Activated naive CD8-positive, alpha-beta T cell treated with anti-CD3 and anti-CD28 coated beads, Interleukin-2, amount 50 U/mL, for 16 hours (primary cell): Measurements from ENCODE around the gene OSBPL3.

ENCODE experiments used
- DNase-seq: peaks from one replicate; pipeline ENCODE4 v3.0.0-alpha.2; 2020; ENCODE audit warnings: low read depth, low spot score

OSBPL3 gene

DNA sequence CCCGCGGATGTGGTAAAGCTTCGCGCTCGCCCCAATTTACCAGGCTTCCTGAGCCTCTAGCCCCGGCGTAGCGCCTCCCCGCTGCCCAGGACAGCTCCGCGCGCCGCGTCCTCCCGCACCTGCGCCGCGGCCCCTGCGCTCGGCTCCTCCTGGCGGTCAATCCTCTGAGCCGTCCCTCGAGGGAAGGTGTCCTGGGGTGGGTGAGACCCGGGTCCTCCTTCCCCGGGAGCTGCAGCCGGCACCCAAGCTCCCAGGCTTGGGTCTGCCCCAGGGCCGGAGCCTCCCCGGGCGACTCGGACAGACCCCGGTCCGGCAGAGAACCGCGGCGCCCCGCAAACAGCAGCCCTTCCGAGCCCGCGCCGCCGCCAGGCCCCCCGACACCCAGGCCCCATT is 512 bp downstream of the OSBPL3 start:
- DNase-seq: peak; percentile 39

DNA sequence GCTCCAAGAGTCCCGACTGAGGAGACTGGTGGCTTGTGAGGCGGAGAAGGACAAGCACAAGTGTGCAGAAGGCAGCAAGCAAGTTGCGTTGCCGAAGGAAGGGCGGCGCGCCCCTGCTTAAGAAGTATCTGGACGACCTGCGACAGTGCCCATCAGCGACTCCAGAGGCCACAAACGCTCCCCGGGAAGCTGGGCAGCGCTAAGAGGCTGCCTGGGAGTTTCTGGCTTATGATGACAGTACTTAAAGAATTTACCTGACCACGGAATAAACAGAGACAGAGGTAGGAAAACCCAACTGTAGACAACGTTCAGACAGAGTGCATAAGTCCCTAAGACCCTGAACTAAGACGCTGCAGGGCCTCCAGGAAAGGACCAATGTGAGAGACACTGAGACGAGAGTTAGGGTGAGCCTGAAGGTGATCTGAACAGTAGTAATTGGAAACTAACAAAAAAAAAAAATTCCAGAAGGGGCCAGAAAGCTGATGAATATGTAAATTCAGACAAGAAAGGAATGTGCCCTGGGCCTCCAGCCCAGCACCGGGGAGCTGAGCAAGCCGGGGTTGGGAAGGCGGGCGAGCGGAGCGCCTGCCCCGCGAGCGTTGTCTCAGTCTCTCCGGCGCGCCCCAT is 1.0 kb downstream of the OSBPL3 start:
- no peak for DNase-seq

DNA sequence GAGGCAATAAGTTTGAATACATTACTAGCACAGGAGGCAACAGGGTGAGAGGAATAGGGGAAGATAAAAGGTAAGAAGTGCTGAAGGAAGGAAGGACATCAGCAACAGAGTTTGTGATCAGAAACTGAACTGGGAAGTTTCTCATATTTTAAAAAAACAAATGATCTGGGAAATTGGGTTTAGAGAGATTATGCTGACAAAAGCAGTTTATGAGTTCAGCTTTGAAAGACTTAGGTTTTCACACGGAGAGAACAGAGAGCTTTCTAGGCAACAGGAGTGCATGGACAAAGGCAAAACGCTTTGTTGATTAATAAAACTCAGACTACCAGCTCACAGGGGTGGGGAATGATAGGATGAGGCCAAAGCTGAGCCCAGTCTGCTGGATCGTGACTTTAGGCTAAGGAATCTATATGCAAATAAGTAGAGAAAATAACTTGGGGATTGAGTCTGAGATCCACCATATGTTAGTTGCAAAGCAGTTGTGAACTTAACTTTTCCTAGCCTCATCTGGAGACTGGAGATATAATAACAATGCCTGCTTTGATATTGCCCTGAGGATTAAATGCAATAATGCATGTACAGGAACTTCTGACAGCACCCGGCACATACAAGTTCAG is 4.2 kb downstream of the OSBPL3 start:
- DNase-seq: no peak

- DNase-seq: no peak
These were observed 4.8 kb downstream of the OSBPL3 start for GRCh38 chr7:24975172-24975571.

DNA sequence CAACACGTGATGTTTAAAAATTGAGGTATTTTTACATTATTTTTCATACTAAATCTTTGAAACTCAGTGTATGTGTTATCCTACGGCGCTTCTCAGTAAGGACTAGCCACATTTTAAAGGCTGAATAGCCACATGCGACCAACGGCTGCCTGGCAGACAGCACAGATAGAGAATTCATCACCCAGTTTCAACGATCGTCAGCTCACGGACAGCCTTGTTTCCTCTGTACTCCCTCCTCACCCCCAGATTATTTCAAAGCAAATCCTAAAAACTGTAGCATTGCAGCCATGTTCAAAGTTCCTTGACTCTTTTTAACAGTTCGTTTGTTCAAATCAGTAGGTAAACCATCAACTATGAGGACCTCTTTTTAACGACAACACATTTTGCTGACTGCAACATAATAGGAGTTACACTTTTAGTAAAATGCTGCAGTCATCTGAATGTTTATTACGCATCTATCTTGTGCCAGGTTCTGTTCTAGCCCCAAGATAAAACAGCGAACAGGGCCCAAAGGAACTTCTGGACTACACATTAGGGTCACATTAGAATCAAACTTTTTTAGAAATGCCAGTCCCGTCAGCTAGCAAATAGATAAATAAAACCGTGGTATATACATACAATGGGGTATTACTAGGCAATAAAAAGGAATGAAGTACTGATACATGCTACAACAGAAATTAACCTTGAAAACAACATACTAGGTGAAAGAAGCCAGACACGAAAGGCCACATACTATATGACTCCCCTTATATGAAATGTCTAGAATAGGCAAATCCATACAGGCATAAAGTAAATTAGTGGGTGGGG is 5.7 kb downstream of the OSBPL3 start:
- no peak for DNase-seq

GRCh38 chr7:24972991-24973390 is 7.0 kb downstream of the OSBPL3 start:
- no peak for DNase-seq

GRCh38 chr7:24972166-24972477 is 7.9 kb downstream of the OSBPL3 start:
- no peak for DNase-seq

GRCh38 chr7:24971333-24972165 is 8.4 kb downstream of the OSBPL3 start:
- DNase-seq: no peak

- DNase-seq: no peak
These were observed 9.3 kb downstream of the OSBPL3 start for GRCh38 chr7:24970676-24971075.

GRCh38 chr7:24968165-24968564 is 11.8 kb downstream of the OSBPL3 start:
- no peak for DNase-seq

DNA sequence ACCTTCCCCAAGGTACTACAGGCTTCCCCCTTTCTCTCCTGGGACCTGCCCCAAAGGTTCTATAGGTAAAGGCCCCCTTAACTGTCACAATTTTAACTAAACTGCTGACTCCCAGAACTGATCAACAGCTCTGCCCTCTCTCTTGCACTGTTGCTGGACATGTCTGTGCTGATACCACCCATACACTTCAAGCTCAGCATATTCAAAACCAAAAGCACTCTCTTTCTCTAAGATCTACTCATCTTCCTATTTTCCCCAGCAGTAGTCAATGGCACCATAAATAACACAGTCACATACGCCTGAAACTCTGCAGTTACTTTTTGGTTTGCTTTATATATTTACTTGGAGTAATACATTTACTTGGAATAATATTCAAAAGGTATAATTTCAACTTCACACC is 12.3 kb downstream of the OSBPL3 start:
- DNase-seq: no peak

GRCh38 chr7:24966802-24967201 is 13.2 kb downstream of the OSBPL3 start:
- no peak for DNase-seq

- no peak for DNase-seq
These were observed 13.9 kb downstream of the OSBPL3 start for GRCh38 chr7:24965831-24966708.

DNA sequence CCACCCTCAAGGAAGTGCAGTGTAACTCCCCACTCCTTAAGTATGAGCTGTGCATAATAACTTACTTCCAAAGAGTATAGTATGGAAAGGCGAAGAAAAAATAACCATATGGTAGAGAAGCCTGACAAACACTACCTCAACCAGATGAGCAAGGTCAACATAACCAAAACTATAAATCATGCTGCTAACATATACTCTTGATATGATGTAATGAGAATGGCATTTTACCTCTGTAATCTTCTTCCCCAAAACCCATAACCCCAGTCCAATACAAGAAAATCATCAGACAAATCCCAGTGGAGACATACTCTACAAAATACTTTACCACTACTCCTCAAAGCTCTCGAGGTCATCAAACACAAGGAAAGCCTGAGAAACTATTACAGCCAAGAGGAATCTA is 15.8 kb downstream of the OSBPL3 start:
- no peak for DNase-seq

DNA sequence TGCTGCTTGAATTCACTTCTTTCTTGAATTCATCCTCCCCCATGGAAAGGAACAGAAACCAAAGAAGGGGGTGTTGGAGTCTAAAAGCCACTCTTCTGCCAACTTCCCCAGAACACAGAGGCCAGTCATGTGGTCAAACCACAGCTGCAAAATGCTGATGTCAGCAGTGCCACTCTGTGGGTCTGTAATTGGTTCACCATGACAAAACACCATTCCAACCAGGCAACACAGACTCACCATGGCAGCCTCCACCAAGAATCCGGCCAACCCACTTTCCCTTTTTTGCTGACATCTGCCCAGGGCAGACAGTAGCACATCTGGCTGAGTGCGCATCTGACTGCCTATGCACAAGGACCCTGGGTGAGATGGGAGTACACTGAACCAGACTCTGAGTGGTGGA is 16.8 kb downstream of the OSBPL3 start:
- no peak for DNase-seq

- DNase-seq: no peak
These were observed 17.5 kb downstream of the OSBPL3 start for GRCh38 chr7:24962418-24962962.

DNA sequence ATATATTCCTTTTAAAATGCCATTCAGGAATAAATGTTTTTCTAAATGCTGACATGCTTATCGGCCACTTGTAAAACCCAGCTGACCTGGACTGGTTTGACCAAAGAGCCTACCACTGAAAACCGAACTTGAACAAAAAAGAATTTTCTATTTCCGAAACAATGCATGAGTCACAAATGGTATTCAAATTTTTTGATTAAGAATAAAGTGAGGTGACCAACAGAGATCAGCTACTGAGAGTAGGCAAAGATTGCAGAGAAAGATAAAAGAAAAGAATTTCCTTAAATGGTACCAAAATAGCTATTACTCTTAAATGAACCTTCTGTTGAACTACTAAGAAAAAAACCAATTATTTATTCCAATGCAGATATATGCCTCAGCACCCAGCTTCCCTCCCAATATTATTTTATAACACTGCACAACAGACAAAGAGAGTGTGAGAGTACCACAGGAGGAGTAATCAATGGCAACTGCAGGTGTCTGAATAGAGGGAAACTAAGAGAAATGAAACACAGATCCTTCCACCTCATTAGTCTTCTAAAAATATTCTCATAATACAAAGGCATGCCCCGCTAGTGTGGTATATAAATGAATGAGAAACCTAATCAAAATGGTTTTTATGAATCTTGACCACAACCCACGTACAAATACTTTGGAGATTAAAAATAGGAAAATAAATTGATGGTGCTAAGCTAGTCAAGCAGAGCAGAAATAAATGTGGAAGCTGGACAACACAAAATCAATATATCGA is 20.1 kb downstream of the OSBPL3 start:
- no peak for DNase-seq

DNA sequence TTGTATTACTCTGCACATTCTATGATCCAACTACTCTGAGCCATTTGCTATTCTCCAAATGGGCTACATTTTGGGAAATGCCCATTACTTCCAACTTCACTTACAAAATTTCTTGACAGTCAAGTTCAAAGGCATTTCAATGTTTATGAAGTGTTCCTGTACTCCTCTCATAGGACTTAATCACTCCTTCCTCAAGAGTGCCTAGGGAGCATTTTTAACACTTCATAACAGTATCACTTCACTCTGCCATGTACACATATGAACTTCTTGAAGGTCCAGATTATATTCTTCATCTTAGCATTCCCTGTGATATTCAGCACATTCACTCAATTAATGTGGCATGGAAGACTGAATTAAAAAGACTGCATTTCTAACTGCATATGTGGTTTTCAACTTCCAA is 21.6 kb downstream of the OSBPL3 start:
- DNase-seq: no peak

DNA sequence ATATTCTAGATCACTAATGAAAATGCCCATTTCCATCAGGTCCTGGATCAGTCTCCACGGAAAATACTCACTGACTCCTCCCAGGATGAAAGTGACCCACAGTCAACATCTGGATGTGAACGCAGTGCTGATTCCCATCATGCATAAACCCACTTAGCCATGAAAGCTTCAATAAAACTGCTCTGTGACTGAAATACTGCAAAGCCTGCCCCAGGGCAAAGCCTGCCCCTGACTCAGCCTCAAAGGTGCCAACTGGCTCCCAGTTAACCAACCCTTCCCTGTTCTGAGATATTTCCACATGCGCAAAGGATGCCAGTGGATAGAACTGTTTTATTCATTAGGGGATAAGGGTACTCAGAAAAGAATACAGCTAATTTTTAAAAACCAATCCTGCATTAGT is 24.0 kb downstream of the OSBPL3 start:
- DNase-seq: no peak

GRCh38 chr7:24955313-24955712 is 24.7 kb downstream of the OSBPL3 start:
- no peak for DNase-seq
